Breast epithelium (tissue), 4 donors: ENCODE results near the gene HPS3. TPM values are rescaled to one million over a fixed set of nuclear protein-coding genes. Genes with fewer than 3 reads are reported as not detected.
A peak's percentile ranks its signal among the peaks of the same experiment; 100 is the strongest.

Experiments used
- DNase-seq, 2 donors: peaks; one replicate each; pipeline ENCODE4 v3.0.0-alpha.2; 2019; ENCODE audit warnings: low spot score in 2 of 2
- H3K27ac ChIP-seq, 2 donors: fragments of 200-600 bp; sonication (generic) in 1 of 2; one replicate each; pipeline ENCODE4 v1.5.1; 2016 to 2019; ENCODE audit warnings: mild to moderate bottlenecking in 1 of 2
- H3K27me3 ChIP-seq, 2 donors: fragments of 200-600 bp; sonication (generic) in 1 of 2; one replicate each; pipeline versions ENCODE4 v1.5.1 to v1.6.0; 2017 to 2019; ENCODE audit warnings: control low read depth in 1 of 2, mild to moderate bottlenecking in 1 of 2
- H3K36me3 ChIP-seq: fragments of 200-600 bp; one replicate; pipeline ENCODE4 v1.5.1; 2019
- H3K4me1 ChIP-seq, 2 donors: fragments of 200-600 bp; sonication (generic); one replicate each; pipeline ENCODE4 v1.5.1; 2016 to 2019; ENCODE audit warnings: control low read depth in 1 of 2
- H3K4me3 ChIP-seq, 3 donors: fragments of 200-600 bp; sonication (generic); 1 replicate in 2 of 3; 2 replicates in 1 of 3; pipeline ENCODE4 v1.5.1; 2016 to 2019; ENCODE audit warnings: mild to moderate bottlenecking in 3 of 3, moderate library complexity in 2 of 3
- H3K9me3 ChIP-seq, 2 donors: fragments of 200-600 bp; sonication (generic) in 1 of 2; one replicate each; pipeline ENCODE4 v1.5.1; 2016 to 2019; ENCODE audit warnings: control low read depth in 1 of 2
- POLR2A ChIP-seq: fragments of 450-650 bp; IDR thresholded peaks from one replicate; pipeline ENCODE4 v1.6.1; 2016; ENCODE audit warnings: antibody characterized with exemption, mild to moderate bottlenecking, moderate library complexity
- POLR2AphosphoS5 ChIP-seq, 3 donors: sonication (generic); formaldehyde crosslinking; IDR thresholded peaks; one replicate each; pipeline ENCODE4 v1.6.1; 2017; ENCODE audit warnings: antibody characterized with exemption in 3 of 3
- intact Hi-C: fragments of 100-400 bp; cut with DNase I; formaldehyde crosslinking; loops from one replicate; pipeline ENCODE4 v1.15.1; 2023; ENCODE audit warnings: low total_unique reads
- total RNA-seq, 3 donors: library from RNA; depleted of rRNA; stranded (reverse); fragments of >200 nt; gene quantifications; one replicate each; pipeline ENCODE4 v1.1.0, GENCODE V29; 2016
- TF ChIP-seq, protein P1 (sequence below), 3 donors: fragments of 450-650 bp; IDR thresholded peaks; one replicate each; pipeline ENCODE4 v1.5.1; 2016 to 2017; ENCODE audit warnings: antibody characterized with exemption in 3 of 3, mild to moderate bottlenecking in 3 of 3, moderate library complexity in 3 of 3

Gene HPS3
- total RNA-seq, 3 donors from 2014 or later: 14.4 to 27.1 (median 26.2) TPM

DNA sequence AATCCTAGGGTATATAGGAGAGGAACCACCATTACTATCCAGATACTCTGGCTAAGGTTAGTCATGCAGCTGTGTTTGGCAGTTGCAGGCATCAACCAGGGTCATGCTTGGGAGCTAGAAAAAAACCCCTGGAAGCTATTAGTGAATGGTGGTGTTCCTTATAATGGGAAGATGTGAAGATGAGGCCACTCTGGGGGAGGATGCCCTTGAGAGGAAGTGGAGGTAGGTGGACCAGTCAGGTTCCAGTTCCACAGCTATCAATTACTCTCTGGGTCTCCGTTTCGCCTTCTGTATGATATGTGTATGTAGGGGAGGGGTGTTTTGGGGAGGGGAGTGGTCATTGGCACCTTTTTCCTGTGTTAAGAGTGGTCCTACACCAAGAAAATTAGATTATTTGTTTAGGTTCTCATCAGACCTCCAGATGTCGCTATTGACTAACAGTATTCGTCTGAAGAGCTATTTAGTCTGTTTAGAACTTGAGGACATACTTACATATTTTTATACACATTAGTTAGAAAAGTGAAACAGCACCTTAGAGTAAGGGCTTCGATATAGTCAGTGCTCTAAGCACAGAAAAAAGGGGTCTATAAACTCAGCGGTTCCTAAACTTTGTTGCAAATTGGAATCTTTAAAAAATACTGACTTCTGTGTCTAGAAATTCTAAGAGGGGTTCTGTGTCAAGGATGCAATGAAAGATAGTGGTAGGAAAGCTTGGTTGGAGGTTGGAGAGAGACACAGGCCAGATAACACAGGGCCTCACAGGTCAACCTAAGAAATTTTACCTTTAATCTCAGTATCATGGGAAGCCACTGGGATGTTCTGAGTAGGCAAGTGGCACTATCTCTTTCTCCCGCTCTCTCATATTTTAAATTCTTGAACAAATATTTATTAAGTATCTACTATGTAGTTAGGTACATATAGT is 9.1 kb upstream of the HPS3 start:
- Histone ChIP-seq H3K27me3 (no peaks in the 10 kb centered on the region), H3K4me1 (no peaks in the 10 kb centered on the region), H3K4me3 (no peak overlapping the region), H3K36me3 (no peaks in the 10 kb centered on the region), H3K9me3 (no peaks in the 10 kb centered on the region), H3K27ac (no peak overlapping the region)
- no peak for DNase-seq
- intact Hi-C loops: loop anchor here (2.0 to 10.0 kb wide), 2 partner anchors 24 to 154 kb away; no protein-coding TSS in a partner anchor
- TF ChIP-seq POLR2AphosphoS5 (IDR thresholded peaks at IDR 0.05): no peak
- TF ChIP-seq POLR2A: no peak
- TF ChIP-seq, protein P1, sequence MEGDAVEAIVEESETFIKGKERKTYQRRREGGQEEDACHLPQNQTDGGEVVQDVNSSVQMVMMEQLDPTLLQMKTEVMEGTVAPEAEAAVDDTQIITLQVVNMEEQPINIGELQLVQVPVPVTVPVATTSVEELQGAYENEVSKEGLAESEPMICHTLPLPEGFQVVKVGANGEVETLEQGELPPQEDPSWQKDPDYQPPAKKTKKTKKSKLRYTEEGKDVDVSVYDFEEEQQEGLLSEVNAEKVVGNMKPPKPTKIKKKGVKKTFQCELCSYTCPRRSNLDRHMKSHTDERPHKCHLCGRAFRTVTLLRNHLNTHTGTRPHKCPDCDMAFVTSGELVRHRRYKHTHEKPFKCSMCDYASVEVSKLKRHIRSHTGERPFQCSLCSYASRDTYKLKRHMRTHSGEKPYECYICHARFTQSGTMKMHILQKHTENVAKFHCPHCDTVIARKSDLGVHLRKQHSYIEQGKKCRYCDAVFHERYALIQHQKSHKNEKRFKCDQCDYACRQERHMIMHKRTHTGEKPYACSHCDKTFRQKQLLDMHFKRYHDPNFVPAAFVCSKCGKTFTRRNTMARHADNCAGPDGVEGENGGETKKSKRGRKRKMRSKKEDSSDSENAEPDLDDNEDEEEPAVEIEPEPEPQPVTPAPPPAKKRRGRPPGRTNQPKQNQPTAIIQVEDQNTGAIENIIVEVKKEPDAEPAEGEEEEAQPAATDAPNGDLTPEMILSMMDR (IDR thresholded peaks at IDR 0.05): peak; percentile 25 to 71 (median 61)

DNA sequence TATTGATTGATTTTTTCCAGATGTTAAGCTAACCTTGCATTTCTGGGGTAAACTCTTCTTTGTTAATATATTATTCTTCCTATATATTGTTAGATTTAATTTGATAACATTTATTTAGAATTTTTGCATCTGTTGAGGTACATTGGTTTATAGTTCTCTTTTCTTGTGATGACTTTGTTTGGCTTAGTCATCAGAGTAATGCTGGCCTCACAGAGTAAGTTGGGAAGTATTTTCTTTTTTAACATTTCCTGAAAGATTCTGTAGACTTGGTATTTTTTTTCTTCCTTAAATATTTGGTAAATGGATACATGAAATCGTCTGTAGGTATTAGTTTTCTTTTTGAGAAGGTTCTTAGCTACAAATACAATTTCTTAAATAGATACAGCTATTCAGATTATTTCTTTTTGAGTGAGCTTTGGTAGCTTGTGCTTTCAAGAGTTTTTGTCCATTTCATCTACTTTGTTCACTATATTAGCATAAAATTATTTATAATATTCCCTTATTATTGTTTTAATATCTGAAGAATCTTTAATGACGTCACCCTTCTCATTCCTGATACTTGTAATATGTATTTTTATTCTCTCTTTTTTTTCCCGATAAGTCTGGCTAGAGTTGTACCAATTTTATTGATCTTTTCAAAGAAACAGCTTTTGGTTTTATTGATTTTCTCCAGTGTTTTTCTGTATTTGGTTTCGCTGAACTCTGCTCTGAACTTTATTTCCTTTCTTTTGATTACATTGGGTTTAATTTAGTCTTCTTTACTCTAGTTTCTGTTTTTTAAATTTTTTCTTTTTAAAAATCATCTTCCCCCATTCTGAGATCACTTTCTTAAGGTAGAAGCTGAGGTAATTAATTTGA is 6.5 kb upstream of the HPS3 start:
- H3K36me3 ChIP-seq: no peaks in the 10 kb centered on the region
- no peak overlapping the region for H3K4me3 ChIP-seq
- intact Hi-C loops: loop anchor here (10.0 kb wide), 1 partner anchor 152 kb away; no protein-coding TSS in a partner anchor
- no peaks in the 10 kb centered on the region for H3K4me1 ChIP-seq
- no peak for DNase-seq
- no peaks in the 10 kb centered on the region for H3K9me3 ChIP-seq
- no peak overlapping the region for H3K27ac ChIP-seq
- TF ChIP-seq POLR2AphosphoS5 (IDR thresholded peaks at IDR 0.05) (no peak), POLR2A (no peak)
- TF ChIP-seq, protein P1 (IDR thresholded peaks at IDR 0.05): no peak
- no peaks in the 10 kb centered on the region for H3K27me3 ChIP-seq

DNA sequence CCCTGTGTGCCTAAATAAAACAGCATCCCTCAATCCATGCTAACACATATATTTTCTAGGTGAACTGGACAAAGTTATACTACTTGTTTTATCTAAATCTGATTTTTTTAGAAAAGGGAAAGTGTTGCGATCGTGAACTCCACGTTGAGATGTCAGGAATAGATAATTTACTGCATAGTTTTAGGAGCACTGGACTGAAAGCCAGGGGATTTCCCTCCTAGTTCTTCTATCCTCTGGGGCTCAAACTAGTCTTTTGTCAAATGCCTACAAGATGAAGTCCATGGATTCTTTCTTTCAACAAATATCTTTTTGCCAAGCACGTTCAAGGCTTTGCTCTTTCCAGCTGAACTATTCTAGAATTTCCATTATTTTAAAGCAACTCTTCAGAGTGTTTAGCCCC is 617 bp upstream of the HPS3 start:
- Histone ChIP-seq H3K27me3 (no peaks in the 10 kb centered on the region), H3K9me3 (no peaks in the 10 kb centered on the region), H3K4me1 (peaks cover 0 to 10% of the 10 kb centered on the region in 2 donors), H3K4me3 (peak overlapping the region; percentile 85 to 98 (median 91)), H3K36me3 (no peaks in the 10 kb centered on the region), H3K27ac (peak overlapping the region; percentile 85 to 88)
- no peak for TF ChIP-seq POLR2AphosphoS5 (IDR thresholded peaks at IDR 0.05)
- TF ChIP-seq POLR2A: no peak
- TF ChIP-seq, protein P1 (IDR thresholded peaks at IDR 0.05): no peak
- DNase-seq: no peak
- intact Hi-C loops: loop anchor here (10.0 kb wide), 1 partner anchor 146 kb away; no protein-coding TSS in a partner anchor

DNA sequence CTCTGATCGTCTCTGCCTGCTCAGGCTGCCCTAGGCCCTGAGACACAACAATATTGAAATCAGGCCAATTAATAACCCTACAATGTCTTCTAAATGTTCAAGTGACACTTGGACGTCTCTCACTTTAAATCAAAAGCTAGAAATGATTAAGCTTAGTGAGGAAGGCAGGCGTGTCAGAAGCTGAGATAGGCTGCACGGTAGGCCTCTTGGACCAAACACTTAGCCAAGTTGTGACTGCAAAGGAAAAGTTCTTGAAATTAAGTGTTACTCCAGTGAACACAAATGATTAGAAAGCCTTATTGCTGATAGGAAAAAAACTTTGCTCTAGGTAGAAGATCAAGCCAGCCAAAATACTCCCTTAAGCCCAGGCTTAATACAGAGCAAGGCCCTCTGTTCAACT is 2.2 kb downstream of the HPS3 start:
- H3K36me3 ChIP-seq: no peaks in the 10 kb centered on the region
- TF ChIP-seq POLR2AphosphoS5 (IDR thresholded peaks at IDR 0.05) (no peak), POLR2A (no peak)
- TF ChIP-seq, protein P1 (IDR thresholded peaks at IDR 0.05): no peak
- intact Hi-C loops: no loop called here
- H3K4me1 ChIP-seq: peaks cover 0 to 10% of the 10 kb centered on the region in 2 donors
- H3K27ac ChIP-seq: peak overlapping the region; percentile 0 to 46
- no peaks in the 10 kb centered on the region for H3K27me3 ChIP-seq
- H3K4me3 ChIP-seq: no peak overlapping the region
- H3K9me3 ChIP-seq: no peaks in the 10 kb centered on the region
- no peak for DNase-seq
